GM11168 (cell line): ENCODE data around the gene CRCP.
"Not testable (repeated sequence)": the region's sequence is repeated elsewhere in the genome, so short reads cannot be mapped to it uniquely, and the experiment has no call there.

Experiments
- in situ Hi-C: fragments of 300-500 bp; cut with MboI; formaldehyde crosslinking; loops from one replicate; pipeline ENCODE4 v1.12.0; 2022; ENCODE audit warnings: low sequenced_read_pairs; ENCODE audit not compliant: unreplicated experiment

CRCP gene

DNA sequence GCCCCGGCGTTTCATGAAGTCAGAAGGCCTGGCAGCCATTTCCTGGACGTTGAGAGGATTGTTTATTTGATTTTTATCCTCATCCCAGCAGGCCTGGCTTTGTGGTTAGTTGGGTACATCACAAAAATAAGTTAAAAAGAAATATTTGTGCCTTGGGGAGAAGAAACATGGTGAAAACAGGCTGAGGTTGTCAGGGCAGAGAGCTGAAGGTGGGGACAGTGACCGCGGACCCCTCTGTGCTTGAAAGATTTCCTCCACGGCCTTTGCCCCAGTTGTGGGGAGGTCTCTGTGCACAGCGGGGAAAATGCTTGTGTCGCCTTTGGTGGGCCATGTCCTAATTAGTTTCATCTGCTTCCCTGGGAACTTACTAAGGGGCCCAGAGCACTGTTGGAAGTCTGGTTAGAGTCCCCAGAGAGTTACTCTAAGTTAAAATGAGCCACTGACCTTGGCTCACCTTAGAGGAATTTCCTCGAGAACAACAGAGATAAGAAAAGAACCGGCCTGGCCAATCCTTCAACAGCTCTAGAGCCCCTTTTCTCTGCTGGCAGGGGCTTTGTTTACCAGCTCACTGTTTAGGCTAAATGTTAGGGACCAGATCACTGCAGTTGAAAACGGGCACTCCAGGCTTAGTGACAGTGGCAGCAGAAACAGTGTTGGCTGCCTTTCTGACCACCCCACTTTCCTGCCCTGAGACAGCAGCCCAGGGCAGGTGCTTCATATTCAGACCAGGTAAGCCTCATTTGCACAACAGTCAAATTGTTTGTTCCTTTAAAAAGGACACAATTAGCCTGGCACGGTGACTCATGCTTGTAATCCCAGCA is 37.9 kb downstream of the CRCP start:
- in situ Hi-C loops = no loop called here

DNA sequence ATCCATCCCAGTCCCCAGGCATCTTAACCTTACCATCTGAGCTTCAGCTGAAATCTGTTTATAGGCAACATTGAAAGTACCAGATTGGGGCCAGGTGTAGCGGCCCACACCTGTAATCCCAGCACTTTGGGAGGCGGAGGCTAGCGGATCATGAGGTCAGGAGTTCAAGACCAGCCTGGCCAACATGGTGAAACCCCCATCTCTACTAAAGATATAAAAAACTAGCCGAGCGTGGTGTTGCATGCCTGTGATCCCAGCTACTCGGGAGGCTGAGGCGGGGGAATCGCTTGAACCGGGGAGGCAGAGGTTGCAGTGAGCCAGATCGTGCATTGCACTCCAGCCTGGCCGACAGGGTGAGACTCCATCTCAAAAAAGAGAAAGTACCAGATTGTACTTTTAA is 39.0 kb downstream of the CRCP start:
- in situ Hi-C loops = no loop called here

DNA sequence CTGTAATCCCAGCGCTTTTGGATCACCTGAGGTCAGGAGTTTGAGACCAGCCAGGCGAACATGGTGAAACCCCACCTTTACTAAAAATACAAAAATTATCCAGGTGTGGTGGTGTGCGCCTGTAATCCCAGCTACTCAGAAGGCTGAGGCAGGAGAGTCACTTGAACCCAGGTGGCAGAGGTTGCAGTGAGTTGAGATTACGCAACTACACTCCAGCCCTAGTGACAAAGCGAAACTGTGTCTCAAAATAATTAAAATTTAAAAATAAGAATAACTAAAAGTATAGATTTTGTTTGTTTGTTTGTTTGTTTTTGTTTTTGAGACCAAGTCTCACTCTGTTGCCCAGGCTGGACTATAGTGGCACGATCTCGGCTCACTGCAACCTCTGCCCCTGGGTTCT is 41.4 kb downstream of the CRCP start:
- in situ Hi-C loops = not testable (repeated sequence)

DNA sequence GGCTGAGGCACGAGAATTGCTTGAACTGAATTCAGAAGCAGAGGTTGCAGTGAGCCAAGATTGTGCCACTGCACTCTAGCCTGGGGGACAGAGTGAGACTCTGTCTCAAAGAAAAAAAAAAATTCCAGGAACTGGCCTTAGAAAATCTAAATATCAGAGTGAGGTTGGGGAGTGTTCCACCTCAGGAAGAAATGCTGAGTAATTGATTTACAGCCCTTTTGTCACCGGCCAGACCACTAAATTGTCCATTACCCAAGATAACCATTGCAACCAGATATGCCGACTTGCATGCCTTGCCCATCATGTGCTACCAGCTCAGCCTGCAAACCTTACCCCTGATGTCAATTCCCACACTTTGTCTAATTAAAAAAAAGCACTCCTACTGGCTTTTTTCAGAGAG is 42.4 kb downstream of the CRCP start:
- in situ Hi-C loops = no loop called here

DNA sequence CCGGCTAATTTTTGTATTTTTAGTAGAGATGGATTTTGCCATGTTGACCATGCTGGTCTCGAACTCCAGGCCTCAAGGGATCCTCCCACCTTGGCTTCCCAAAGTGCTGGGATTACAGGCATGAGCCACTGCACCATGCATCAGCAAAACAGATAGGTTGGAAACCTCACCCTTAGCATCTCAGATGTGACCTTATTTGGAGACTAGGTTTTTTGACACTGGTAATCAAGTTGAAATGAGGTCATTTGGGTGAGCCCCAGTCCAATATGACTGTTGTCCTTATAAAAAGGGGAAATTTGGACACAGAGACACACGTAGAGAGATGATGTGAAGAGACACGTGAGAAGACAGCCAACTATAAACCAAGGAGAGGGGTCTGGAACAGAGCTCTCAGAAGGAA is 48.0 kb downstream of the CRCP start:
- in situ Hi-C loops = no loop called here

DNA sequence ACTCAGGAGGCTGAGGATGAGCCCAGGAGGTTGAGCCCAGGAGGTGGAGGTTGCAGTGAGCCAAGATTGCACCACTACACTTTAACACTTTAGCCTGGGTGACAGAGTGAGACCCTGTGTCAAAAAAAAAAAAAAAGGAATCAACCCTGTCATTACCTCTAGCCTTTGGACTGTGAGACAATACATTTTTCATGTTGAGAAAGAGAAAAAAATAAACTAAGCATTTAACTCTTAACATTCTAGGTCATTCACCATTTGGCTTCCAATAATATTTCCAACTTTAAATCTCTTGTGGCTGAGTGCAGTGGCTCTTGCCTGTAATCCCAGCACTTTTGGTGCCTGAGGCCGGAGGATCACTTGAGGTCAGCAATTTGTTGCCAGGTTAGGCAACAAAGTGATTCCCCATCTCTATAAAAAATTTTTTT is 48.6 kb downstream of the CRCP start:
- in situ Hi-C loops = no loop called here

DNA sequence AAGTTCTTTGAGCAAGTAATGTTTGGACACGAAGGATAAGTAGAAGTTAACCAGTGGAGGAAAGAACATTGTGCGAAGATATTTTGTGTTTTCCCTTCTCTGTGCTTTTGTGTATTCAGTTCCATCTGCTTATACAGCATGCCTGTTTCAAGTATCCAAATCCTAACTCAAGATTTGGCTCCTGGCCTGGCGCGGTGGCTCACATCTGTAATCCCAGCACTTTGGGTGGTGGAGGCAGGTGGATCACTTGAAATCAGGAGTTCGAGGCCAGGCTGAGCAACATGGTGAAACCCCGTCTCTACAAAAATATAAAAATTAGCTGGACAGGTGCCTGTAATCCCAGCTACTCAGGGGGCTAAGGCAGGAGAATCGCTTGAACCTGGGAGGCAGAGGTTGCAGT is 49.7 kb downstream of the CRCP start:
- in situ Hi-C loops = no loop called here

DNA sequence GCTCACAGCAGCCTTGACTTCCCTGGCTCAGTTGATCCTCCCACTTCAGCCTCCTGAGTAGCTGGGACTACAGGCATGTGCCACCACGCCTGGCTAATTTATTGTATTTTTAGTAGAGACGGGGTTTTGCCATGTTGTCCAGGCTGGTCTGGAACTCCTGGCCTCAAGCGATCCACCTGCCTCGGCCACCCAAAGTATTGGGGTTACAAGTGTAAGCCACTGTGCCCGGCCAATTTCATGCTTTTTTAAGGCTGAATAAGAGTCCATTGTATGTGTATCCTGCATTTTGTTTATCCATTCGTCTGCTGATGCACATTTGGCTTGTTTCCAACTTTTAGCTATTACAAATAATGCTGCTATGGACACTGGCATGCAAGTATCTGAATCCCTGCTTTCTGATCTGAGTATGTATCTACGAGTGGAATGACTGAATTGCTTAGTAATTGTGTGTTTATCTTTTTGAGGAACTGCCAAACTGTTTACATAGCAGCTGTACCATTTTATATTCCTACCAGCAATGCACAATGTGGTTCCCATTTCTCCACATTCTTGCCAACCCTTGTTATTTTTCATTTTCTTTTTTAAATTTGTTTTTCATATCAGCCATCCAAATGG is 53.2 kb downstream of the CRCP start:
- in situ Hi-C loops = no loop called here

DNA sequence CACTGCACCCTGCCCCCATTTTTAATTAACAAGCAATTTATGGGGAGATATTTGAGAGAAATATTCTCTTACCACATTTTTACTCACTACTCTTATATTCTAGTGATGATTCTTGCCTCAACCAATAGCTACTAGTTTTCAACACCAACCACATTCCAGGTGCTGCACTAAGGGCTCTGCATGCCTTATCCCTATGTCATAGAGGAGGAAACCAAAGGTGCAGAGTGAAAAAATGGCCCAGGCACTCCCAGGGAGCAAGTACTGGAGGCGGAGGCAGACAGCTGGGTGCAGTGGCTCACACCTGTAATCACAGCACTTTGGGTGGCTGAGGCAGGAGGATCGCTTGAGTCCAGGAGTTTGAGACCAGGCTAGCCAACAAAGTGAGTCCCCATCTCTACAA is 55.0 kb downstream of the CRCP start:
- in situ Hi-C loops = no loop called here

DNA sequence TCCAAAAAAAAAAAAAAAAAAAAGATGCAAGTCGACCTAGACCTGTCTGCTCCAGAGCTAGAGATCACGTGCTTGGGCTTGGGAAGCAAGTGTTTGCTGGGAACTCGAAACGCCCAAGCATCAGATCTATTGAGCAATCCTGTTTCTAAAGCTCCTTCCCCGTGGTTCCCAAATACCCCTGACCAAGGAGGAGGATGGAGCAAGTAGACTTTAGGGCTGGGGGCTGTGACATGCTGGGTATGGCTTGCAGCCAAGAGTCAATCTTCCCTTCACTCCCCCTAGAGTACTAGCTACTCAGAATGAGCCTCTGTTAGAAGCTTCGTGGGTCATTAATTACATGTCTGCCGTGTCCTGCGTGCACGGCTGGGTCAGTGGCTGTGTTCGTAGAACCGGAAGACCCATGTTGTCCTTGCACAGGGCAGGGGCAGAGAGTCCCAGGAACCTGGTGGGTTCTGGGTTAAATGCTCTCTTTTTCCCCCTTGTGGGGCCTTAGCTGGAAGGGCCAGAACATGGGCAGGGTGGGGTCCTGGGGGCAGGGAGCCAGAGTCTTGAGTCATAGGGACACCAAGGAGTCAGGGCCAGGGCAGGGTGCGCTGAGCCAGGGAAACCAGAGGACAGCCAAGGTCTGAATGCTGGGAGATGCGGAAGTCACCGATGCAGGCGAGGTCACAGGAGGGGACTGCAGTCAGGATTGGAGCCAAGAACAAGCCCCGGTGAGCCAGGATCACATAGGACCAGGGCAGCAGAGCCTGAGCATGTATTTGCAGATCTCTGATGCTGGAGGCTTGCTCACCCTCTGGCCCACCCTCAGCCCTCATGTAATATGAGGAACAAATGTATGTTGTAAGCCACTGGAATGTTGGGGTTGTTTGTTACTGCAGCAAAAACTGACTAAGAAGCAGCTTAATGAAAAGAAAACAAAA is 55.9 kb downstream of the CRCP start:
- in situ Hi-C loops = no loop called here

DNA sequence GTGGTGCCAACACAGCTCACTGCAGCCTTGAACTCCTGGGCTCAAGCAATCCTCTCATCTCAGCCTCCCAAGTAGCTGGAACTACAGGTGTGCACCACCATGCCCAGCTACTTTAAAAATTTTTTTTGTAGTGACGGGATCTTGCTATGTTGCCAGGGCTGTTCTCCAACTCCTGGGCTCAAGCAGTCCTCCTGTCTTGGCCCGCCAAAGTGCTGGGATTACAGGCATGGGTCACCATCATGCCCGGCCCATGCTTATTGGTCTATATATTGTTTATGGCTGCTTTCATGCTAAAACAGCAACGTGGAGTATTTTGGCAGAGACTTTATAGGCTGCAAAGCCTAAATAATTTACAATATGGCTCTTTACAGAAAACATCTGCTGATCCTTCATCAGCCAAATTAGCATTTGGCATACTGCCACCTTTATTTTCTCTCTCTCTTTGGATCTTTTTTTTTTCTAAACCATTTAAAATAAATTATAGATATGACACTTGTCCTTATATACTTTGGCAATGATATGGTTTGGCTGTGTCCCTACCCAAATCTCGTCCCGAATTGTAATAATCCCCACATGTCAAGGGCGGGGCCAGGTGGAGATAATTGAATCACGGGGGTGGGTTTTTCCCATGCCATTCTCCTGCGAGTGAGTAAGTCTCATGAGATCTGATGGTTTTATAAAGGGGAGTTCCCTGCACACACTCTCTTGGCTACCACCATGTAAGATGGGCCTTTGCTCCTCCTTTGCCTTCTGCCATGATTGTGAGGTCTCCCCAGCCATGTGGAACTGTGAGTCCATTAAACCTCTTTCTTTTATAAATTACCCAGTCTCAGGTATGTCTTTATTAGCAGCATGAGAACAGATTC is 58.1 kb downstream of the CRCP start:
- in situ Hi-C loops = not testable (repeated sequence)

DNA sequence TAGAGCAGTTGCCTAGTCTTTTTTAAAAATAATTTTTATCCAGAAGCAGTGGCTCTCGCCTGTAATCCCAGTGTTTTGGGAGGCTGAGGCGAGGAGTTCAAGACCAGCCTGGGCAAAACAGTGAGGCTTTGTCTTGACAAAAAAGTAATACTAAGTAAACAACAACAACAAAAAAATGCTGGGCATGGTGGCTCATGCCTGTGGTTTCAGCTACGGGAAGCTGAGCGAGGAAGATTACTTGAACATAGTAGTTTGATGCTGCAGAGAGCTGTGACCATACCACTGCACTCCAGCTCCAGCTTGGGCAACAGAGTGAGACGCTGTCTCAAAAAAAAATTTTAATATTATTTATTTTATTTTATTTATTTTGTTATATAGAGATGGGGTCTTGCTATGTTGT is 59.2 kb downstream of the CRCP start:
- in situ Hi-C loops = no loop called here

DNA sequence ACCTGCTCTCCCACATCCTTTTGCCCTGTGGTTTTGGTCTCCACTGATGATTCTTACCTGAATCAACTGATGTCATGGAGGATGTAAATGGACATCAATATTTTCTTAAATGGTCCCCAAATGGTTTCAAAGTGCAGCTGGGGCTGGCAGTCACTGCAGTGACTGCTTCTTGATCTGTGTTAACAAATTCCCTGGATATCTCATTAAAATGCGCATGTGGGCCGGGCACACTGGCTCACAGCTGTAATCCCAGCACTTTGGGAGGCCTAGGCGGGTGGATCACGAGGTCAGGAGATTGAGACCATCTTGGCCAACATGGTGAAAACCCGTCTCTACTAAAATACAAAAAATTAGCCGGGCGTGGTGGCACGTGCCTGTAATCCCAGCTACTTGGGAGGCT is 60.4 kb downstream of the CRCP start:
- in situ Hi-C loops = not testable (repeated sequence)

DNA sequence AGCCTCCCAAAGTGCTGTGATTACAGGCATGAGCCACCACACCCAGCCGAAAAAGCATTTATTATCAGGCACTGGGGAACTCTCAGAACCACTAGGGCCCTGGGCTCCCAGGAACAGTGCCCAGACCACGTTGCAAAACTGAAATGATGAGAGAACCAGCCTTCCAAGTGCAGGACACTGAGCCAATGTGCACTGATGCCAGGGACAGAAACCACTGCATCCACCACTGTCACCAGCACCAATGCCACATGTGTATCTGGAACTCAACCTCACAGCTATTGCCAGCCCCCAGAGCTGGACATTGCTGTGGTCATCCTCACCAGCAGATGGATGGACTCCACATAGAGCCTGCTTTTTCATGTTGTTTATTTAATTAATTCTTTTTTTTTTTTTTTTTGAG is 62.3 kb downstream of the CRCP start:
- in situ Hi-C loops = no loop called here

DNA sequence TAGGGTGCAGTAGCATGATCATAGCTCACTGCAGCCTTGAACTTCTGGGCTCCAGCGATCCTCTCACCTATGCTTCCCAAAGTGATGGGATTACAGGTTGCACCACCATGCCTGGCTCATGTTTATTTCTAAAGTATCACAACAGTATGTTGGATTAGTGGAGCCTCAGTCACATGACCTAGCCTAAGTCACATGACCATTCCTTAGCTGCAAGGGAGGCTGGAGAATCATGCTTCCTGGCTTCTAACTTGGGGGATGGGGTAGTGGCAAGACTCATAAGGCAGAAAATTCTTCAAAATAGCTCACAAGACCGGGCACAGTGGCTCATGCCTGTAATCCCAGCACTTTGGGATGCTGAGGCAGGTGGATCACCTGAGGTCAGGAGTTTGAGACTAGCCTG is 63.6 kb downstream of the CRCP start:
- in situ Hi-C loops = no loop called here

DNA sequence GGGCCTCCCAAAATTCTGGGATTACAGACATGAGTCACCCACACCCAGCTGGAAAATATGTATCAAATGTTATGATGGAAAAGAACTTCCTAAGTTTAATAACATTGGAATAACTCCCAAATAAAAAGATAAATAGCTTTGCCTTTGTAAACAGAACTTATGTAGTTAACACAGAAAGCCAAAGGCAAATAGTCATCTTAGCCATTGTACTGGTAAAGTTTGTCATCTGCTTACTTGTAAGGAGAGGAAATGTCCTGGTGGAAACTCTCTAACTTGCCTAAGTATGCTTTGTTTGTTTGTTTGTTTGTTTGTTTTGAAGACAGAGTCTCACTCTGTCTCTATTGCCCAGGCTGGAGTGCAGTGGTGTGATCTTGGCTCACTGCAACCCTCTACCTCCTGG is 66.7 kb downstream of the CRCP start:
- in situ Hi-C loops = no loop called here

DNA sequence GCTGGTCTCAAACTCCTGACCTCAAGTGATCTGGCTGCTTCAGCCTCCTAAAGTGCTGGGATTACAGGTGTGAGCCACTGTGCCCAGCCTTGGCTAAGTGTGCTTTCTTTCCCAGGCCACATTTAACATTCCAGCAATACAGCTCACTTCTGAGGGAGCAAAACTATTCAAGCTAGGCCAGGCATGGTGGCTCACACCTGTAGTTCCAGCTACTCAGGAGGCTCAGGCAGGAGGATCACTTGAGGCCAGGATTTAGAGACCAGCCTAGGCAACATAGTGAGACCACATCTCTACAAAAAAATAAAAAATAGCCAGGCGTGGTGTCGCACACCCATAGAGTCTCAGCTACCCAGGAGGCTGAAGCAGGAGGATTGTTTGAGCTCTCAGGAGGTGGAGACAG is 67.2 kb downstream of the CRCP start:
- in situ Hi-C loops = no loop called here

DNA sequence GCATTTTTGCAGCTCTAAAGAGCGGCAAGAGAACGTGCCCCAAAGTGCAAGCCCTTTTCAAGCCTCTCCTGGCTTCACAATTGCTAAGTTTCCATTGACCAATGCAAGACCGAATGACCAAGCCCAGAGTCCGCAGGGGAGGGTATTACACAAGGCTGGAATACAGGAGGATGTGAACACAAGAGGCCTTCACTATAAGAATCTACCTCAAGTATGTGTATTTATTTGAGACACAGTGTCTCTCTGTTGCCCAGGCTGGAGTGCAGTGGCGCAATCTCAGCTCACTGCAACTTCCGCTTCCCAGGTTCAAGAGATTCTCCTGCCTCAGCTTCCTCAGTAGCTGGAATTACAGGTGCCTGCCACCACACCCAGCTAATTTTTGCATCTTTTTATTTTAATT is 68.3 kb downstream of the CRCP start:
- in situ Hi-C loops = no loop called here

DNA sequence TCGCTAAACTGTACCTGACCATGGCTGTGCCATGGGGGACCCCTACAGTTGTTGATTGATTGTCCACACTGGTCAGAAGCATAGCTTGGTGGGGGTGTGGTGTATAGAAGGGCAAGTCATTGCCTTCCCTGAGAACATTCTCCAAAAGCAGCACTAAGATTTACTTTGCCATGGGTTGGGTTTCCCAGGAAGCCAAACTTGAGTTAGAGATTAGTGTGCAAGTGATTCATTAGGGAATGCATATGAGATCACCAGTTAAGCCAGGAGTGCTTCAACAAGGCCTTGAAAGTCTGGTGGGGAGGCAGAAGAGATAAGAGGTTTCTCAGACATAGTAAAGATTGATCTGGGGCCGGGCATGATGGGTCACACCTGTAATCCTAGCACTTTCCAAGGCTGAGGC is 69.1 kb downstream of the CRCP start:
- in situ Hi-C loops = no loop called here

DNA sequence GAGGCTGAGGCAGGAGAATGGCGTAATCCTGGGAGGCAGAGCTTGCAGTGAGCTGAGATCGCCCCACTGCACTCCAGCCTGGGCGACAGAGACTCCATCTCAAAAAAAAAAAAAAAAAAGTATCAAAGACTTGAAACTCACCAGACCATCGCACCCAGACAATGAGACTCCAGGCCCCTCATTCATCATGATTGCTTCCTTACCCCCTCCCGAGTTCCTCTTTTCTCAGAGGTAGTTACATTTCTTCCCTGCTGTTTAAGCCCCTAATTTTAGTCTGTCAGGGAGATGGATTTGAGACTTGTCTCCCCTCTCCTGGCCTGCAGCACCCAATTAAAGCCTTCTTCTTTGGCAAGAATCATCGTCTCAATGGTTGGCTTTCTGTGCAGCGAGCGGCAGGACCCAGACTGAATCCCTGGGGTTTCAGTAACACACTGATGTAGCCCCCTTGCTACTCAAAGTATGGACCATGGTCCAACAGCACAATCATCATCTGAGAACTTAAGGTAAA is 71.1 kb downstream of the CRCP start:
- in situ Hi-C loops = no loop called here
